ENCODE data around the gene PRKAR2B.
"Not testable (repeated sequence)": the region's sequence is repeated elsewhere in the genome, so short reads cannot be mapped to it uniquely, and the experiment has no call there.

PRKAR2B gene

GRCh38 chr7:107026166-107026565, 18.3 kb upstream of the PRKAR2B start:
- DNase-seq (ENCODE audit: insufficient read length, low spot score) (no peak), FAIRE-seq (no peak)

GRCh38 chr7:107027208-107027607, 17.3 kb upstream of the PRKAR2B start:
- FAIRE-seq (no peak), DNase-seq (ENCODE audit: insufficient read length, low spot score) (no peak)

GRCh38 chr7:107029061-107029763, 15.3 kb upstream of the PRKAR2B start:
- DNase-seq (ENCODE audit: insufficient read length, low spot score): no peak

GRCh38 chr7:107029764-107030286, 14.7 kb upstream of the PRKAR2B start:
- no peak for FAIRE-seq
- no peak for DNase-seq (ENCODE audit: insufficient read length, low spot score)

More at GRCh38 chr7:107029061-107029763, 15.3 kb upstream of the PRKAR2B start:
- FAIRE-seq: no peak

GRCh38 chr7:107032050-107032449, 12.5 kb upstream of the PRKAR2B start:
- no peak for FAIRE-seq
- DNase-seq (ENCODE audit: insufficient read length, low spot score): no peak

- DNase-seq (ENCODE audit: insufficient read length, low spot score) (no peak), FAIRE-seq (no peak)
Observed at GRCh38 chr7:107032720-107033438, 11.6 kb upstream of the PRKAR2B start.

- FAIRE-seq (no peak), DNase-seq (ENCODE audit: insufficient read length, low spot score) (no peak)
Observed at GRCh38 chr7:107034553-107034952, 10.0 kb upstream of the PRKAR2B start.

- FAIRE-seq (no peak), DNase-seq (ENCODE audit: insufficient read length, low spot score) (peak; percentile 69)
Observed at GRCh38 chr7:107035446-107035845, 9.1 kb upstream of the PRKAR2B start.

- DNase-seq (ENCODE audit: insufficient read length, low spot score) (no peak), FAIRE-seq (no peak)
Observed at GRCh38 chr7:107036535-107036934, 8.0 kb upstream of the PRKAR2B start.

- DNase-seq (ENCODE audit: insufficient read length, low spot score) (no peak), FAIRE-seq (no peak)
Observed at GRCh38 chr7:107037717-107038603, 6.5 kb upstream of the PRKAR2B start.

- FAIRE-seq: no peak
- no peak for DNase-seq (ENCODE audit: insufficient read length, low spot score)
Observed at GRCh38 chr7:107039199-107039900, 5.2 kb upstream of the PRKAR2B start.

GRCh38 chr7:107041097-107041496, 3.4 kb upstream of the PRKAR2B start:
- FAIRE-seq (no peak), DNase-seq (ENCODE audit: insufficient read length, low spot score) (no peak)

- not testable (repeated sequence) for DNase-seq (ENCODE audit: insufficient read length, low spot score); FAIRE-seq
Observed at GRCh38 chr7:107041764-107042163, 2.7 kb upstream of the PRKAR2B start.

GRCh38 chr7:107042326-107042910, 2.1 kb upstream of the PRKAR2B start:
- not testable (repeated sequence) for FAIRE-seq

GRCh38 chr7:107043491-107043890, 1.0 kb upstream of the PRKAR2B start:
- no peak for FAIRE-seq
- no peak for DNase-seq (ENCODE audit: insufficient read length, low spot score)

More at GRCh38 chr7:107042326-107042910, 2.1 kb upstream of the PRKAR2B start:
- not testable (repeated sequence) for DNase-seq (ENCODE audit: insufficient read length, low spot score)

GRCh38 chr7:107043921-107044346, 571 bp upstream of the PRKAR2B start:
- no peak for FAIRE-seq
- DNase-seq (ENCODE audit: insufficient read length, low spot score): no peak

- no peak for DNase-seq (ENCODE audit: insufficient read length, low spot score)
- no peak for FAIRE-seq
Observed at GRCh38 chr7:107045195-107045960, 873 bp downstream of the PRKAR2B start.

- no peak for FAIRE-seq
- no peak for DNase-seq (ENCODE audit: insufficient read length, low spot score)
Observed at GRCh38 chr7:107045980-107046379, 1.5 kb downstream of the PRKAR2B start.

Data from HTR-8/SVneo (cell line).